ENCODE results near the gene REEP1. TPM values are rescaled to one million over a fixed set of nuclear protein-coding genes. Genes with fewer than 3 reads are reported as not detected.

Gene REEP1
- total RNA-seq, 1 experiment from 2014 or later = 0.23 TPM

DNA sequence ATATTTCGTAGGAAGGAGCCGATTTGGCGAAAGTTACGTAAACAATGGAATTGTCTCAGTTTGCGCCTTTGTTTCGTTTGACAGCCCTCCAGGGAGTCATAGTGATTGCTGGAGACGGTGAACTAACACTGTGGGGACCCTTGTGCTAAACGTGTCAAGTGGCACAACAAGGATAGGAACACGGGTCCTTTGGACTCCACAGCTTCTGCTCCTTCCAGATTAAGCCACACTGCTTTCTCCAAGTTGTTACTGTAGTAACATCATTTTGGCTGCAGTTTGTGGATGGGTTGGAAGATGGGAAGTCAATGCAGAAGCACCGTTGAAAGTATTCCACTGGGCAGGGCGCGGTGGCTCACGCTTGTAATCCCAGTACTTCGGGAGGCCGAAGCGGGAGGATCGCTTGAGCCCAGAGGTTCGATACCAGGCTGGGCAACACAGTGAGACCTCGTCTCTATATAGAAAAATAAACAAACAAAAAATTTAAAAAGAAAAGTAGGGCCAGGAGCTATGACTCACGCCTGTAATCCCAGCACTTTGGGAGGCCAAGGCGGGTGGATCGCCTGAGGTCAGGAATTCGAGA, 141.5 kb downstream of the REEP1 start:
- TF ChIP-seq POLR2AphosphoS5 (IDR thresholded peaks at IDR 0.05; ENCODE audit: low read depth, low read length) (no peak), REST (IDR thresholded peaks at IDR 0.05; ENCODE audit: insufficient read depth in 1 of 2, low read depth in 2 of 2, low read length in 1 of 2) (no peak; a peak in 1 of 4 replicates), TCF7L2 (IDR thresholded peaks at IDR 0.05; ENCODE audit: low read depth, low read length) (no peak), SIN3A (IDR thresholded peaks at IDR 0.05; ENCODE audit: borderline replicate concordance, insufficient read depth, low read depth, low read length) (no peak)
- TF ChIP-seq, protein P1, sequence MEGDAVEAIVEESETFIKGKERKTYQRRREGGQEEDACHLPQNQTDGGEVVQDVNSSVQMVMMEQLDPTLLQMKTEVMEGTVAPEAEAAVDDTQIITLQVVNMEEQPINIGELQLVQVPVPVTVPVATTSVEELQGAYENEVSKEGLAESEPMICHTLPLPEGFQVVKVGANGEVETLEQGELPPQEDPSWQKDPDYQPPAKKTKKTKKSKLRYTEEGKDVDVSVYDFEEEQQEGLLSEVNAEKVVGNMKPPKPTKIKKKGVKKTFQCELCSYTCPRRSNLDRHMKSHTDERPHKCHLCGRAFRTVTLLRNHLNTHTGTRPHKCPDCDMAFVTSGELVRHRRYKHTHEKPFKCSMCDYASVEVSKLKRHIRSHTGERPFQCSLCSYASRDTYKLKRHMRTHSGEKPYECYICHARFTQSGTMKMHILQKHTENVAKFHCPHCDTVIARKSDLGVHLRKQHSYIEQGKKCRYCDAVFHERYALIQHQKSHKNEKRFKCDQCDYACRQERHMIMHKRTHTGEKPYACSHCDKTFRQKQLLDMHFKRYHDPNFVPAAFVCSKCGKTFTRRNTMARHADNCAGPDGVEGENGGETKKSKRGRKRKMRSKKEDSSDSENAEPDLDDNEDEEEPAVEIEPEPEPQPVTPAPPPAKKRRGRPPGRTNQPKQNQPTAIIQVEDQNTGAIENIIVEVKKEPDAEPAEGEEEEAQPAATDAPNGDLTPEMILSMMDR (IDR thresholded peaks at IDR 0.05) = no peak
- DNase-seq (ENCODE audit: low read depth, low spot score) (no peak), ATAC-seq (peak; percentile 15; the same call in 1 of the 2 replicates)
- peaks cover 13% of the 10 kb centered on the region for H3K4me1 ChIP-seq (ENCODE audit: control insufficient read depth, insufficient read depth, low read length)
- in situ Hi-C loops (cut with HindIII; ENCODE audit: low pct_unique_long_range_greater_than_20kb, low sequenced_read_pairs) = no loop called here
- intact Hi-C loops (cut with micrococcal nuclease; ENCODE audit: unreplicated experiment) = loop anchor here (5.0 kb wide), 2 partner anchors 176 to 304 kb away; no protein-coding TSS in a partner anchor
- H3K27me3 ChIP-seq (ENCODE audit: control insufficient read depth, insufficient read depth, low read length) = no peaks in the 10 kb centered on the region
- BruUV-seq (replicated peaks) = TSS peak; percentile 79
- H3K36me3 ChIP-seq (ENCODE audit: control insufficient read depth, insufficient read depth, low read length) = peaks cover 2% of the 10 kb centered on the region; the same call in 1 of the 2 replicates
- H3K4me3 ChIP-seq (ENCODE audit: low read depth in 2 of 2, low read length in 2 of 2) = peak overlapping the region; percentile 88 to 100
- ChIA-PET POLR2A (interaction anchor here (0.6 kb wide), 1 partner anchor 355 kb away, joined by 4 read pairs; no protein-coding TSS in a partner anchor), CTCF (no interaction called here)
- peak overlapping the region; percentile 99 for H3K27ac ChIP-seq (ENCODE audit: low read length)
- no peaks in the 10 kb centered on the region for H3K9me3 ChIP-seq (ENCODE audit: control insufficient read depth, insufficient read depth, low read depth, low read length)

- BruUV-seq (replicated peaks) = no TSS peak
- in situ Hi-C loops (cut with HindIII; ENCODE audit: low pct_unique_long_range_greater_than_20kb, low sequenced_read_pairs) = no loop called here
- Histone ChIP-seq H3K36me3 (ENCODE audit: control insufficient read depth, insufficient read depth, low read length) (peaks cover 2% of the 10 kb centered on the region; the same call in 1 of the 2 replicates), H3K27ac (ENCODE audit: low read length) (peak within 1 kb of the TSS; percentile 99), H3K9me3 (ENCODE audit: control insufficient read depth, insufficient read depth, low read depth, low read length) (no peaks in the 10 kb centered on the region), H3K4me1 (ENCODE audit: control insufficient read depth, insufficient read depth, low read length) (peaks cover 10% of the 10 kb centered on the region), H3K4me3 (ENCODE audit: low read depth in 2 of 2, low read length in 2 of 2) (peak within 1 kb of the TSS; percentile 88 to 100), H3K27me3 (ENCODE audit: control insufficient read depth, insufficient read depth, low read length) (no peaks in the 10 kb centered on the region)
- ChIA-PET POLR2A (no interaction called here), CTCF (no interaction called here)
- DNase-seq (ENCODE audit: low read depth, low spot score) = peak; percentile 97
- TF ChIP-seq SIN3A (IDR thresholded peaks at IDR 0.05; ENCODE audit: borderline replicate concordance, insufficient read depth, low read depth, low read length) (peak; percentile 86), POLR2AphosphoS5 (IDR thresholded peaks at IDR 0.05; ENCODE audit: low read depth, low read length) (peak; percentile 90), REST (IDR thresholded peaks at IDR 0.05; ENCODE audit: insufficient read depth in 1 of 2, low read depth in 2 of 2, low read length in 1 of 2) (peak in 1 of 2 experiments; percentile 23; a peak in 1 of 4 replicates), TCF7L2 (IDR thresholded peaks at IDR 0.05; ENCODE audit: low read depth, low read length) (peak; percentile 88)
- TF ChIP-seq, protein P1 (IDR thresholded peaks at IDR 0.05) = no peak
- intact Hi-C loops (cut with micrococcal nuclease; ENCODE audit: unreplicated experiment) = loop anchor here (5.0 kb wide), 2 partner anchors 177 to 303 kb away; no protein-coding TSS in a partner anchor
- peak; percentile 93 for ATAC-seq
Measured at GRCh38 chr2:86195055-86195807, 142.2 kb downstream of the REEP1 start, which contains the start of gene IMMT. Gene IMMT, minus strand, starts transcription at chr2:86195462. Its CDS starts 80 bp downstream, at chr2:86195382.

Measured in Panc1 (cell line).